ENCODE measurements around the gene PSMD14. TPM values are rescaled to one million over a fixed set of nuclear protein-coding genes. Genes with fewer than 3 reads are reported as not detected.

Gene PSMD14
- total and polyA plus RNA-seq, 3 experiments from 2014 or later = 53.8 to 106 (median 100) TPM

GRCh38 chr2:161388146-161388779 lies 80.0 kb downstream of the PSMD14 start:
- H3K36me3 ChIP-seq (ENCODE audit: insufficient read depth, low read length) = peaks cover 4% of the 10 kb centered on the region
- H3K27me3 Mint-ChIP-seq = no peaks in the 10 kb centered on the region
- H3K4me1 ChIP-seq (ENCODE audit: insufficient read depth, low read length) = peaks cover 5% of the 10 kb centered on the region
- DNase-seq = no peak
- CTCF ChIA-PET = no interaction called here
- no peak overlapping the region for H3K27ac Mint-ChIP-seq
- peaks cover 6 to 22% (median 19%) of the 10 kb centered on the region in 3 donors for H3K4me1 Mint-ChIP-seq
- H3K9me3 ChIP-seq (ENCODE audit: low read length) = no peaks in the 10 kb centered on the region
- no peak overlapping the region for H3K4me3 Mint-ChIP-seq
- no peaks in the 10 kb centered on the region for H3K27me3 ChIP-seq (ENCODE audit: insufficient read depth, low read length, poor library complexity, severe bottlenecking)
- no peak overlapping the region for H3K27ac ChIP-seq (ENCODE audit: low read depth, low read length)
- POLR2A ChIA-PET = no interaction called here
- H3K4me3 ChIP-seq (ENCODE audit: low read length) = no peak overlapping the region
- H3K36me3 Mint-ChIP-seq = peaks cover 12 to 38% (median 19%) of the 10 kb centered on the region in 3 donors
- no peaks in the 10 kb centered on the region for H3K9me3 Mint-ChIP-seq

DNA sequence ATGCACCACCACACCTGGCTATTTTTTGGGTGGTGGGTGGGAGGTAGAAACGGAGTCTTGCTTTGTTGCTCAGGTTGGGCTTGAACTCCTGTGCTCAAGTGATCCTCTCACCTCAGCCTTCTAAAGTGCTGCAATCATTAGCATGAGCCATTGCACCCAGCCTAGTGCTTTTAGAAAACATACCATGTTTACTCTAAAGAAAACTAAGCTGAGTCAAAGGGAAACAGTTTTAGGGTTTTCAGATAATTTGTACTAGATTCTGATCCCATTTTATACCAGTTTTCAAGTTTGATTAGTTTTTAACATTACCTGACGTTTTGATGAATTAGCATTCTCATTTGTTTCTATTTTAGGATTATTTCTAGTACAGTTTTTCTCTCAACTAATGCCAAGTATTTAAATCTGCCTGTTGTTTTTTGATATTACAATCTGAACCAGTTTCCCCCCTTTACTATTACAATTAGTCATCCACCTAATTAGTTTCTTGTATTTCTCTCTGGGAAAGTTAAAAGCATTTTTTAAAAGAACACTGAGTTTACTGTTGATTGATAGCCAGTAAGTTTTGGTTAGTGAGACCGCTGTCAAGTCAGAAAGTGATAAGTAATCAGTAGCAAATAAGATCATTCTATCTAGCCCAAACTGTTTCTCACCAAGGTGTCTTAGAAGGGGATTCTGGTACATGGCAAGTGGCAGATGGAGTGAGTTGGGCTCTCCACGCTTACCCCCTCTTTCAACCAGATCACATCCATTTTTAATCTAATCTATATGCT lies 83.7 kb downstream of the PSMD14 start:
- ChIA-PET POLR2A (no interaction called here), CTCF (no interaction called here)
- H3K27ac ChIP-seq (ENCODE audit: low read depth, low read length) = no peak overlapping the region
- H3K36me3 ChIP-seq (ENCODE audit: insufficient read depth, low read length) = peaks cover 12% of the 10 kb centered on the region
- H3K4me3 ChIP-seq (ENCODE audit: low read length) = no peak overlapping the region
- DNase-seq = no peak
- no peaks in the 10 kb centered on the region for H3K9me3 ChIP-seq (ENCODE audit: low read length)
- H3K27ac Mint-ChIP-seq = no peak overlapping the region
- no peaks in the 10 kb centered on the region for H3K9me3 Mint-ChIP-seq
- no peaks in the 10 kb centered on the region for H3K27me3 Mint-ChIP-seq
- no peaks in the 10 kb centered on the region for H3K4me1 ChIP-seq (ENCODE audit: insufficient read depth, low read length)
- no peaks in the 10 kb centered on the region for H3K27me3 ChIP-seq (ENCODE audit: insufficient read depth, low read length, poor library complexity, severe bottlenecking)
- H3K4me3 Mint-ChIP-seq = no peak overlapping the region
- H3K36me3 Mint-ChIP-seq = peaks cover 26 to 50% (median 36%) of the 10 kb centered on the region in 3 donors
- H3K4me1 Mint-ChIP-seq = peaks cover 0 to 3% (median 0%) of the 10 kb centered on the region in 3 donors

DNA sequence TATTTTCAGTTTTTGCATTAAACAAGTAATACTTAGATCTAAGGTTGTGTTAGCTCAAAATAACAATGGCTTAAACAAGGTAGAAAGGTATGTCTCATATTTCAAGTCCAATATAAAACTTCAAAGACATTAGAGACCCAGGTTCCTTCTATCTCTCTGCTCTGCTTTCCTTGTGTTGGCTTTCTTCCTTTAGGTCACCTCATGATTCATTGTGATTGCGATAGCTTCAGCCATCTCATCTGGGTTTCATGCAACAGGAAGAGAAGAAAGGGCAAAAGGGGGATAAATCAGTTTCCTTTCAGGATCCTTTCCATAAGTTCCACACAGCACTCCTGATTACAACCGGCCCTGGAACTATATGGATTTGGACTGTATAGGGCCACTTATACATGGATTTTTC lies 91.9 kb downstream of the PSMD14 start:
- Histone ChIP-seq H3K9me3 (ENCODE audit: low read length) (no peaks in the 10 kb centered on the region), H3K4me3 (ENCODE audit: low read length) (no peak overlapping the region), H3K27ac (ENCODE audit: low read depth, low read length) (no peak overlapping the region), H3K27me3 (ENCODE audit: insufficient read depth, low read length, poor library complexity, severe bottlenecking) (no peaks in the 10 kb centered on the region), H3K36me3 (ENCODE audit: insufficient read depth, low read length) (peaks cover 8% of the 10 kb centered on the region), H3K4me1 (ENCODE audit: insufficient read depth, low read length) (no peaks in the 10 kb centered on the region)
- Mint-ChIP-seq H3K4me3 (no peak overlapping the region), H3K27ac (peak overlapping the region in 1 of 8 donors; percentile 38), H3K36me3 (peaks cover 24 to 44% (median 33%) of the 10 kb centered on the region in 3 donors), H3K9me3 (no peaks in the 10 kb centered on the region), H3K4me1 (no peaks in the 10 kb centered on the region), H3K27me3 (no peaks in the 10 kb centered on the region)
- POLR2A ChIA-PET = no interaction called here
- CTCF ChIA-PET = interaction anchor here (1.5 kb wide), 1 partner anchor 16 kb away, joined by 4 read pairs; the partner anchor contains the start of gene TBR1
- no peak for DNase-seq

DNA sequence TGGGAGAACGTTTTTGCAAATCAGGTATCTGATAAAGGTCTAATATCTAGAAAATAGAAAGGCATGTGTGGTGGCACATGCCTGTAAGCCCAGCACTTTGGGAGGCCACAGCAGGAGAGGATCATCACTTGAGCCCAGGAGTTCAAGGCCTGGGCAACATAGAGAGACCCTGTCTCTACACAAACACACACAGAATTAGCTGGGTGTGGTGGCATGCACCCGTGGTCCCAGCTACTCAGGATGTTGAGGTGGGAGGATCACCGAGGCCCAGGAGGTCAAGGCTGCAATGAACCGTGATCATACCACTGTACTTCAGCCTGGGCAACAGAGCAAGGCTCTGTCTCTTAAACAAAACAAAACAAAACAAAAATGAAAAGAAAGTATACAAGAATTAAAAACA lies 94.1 kb downstream of the PSMD14 start:
- ChIA-PET POLR2A (no interaction called here), CTCF (no interaction called here)
- no peak overlapping the region for H3K4me3 Mint-ChIP-seq
- H3K27me3 ChIP-seq (ENCODE audit: insufficient read depth, low read length, poor library complexity, severe bottlenecking) = no peaks in the 10 kb centered on the region
- no peaks in the 10 kb centered on the region for H3K4me1 Mint-ChIP-seq
- no peaks in the 10 kb centered on the region for H3K4me1 ChIP-seq (ENCODE audit: insufficient read depth, low read length)
- no peak overlapping the region for H3K27ac Mint-ChIP-seq
- H3K9me3 Mint-ChIP-seq = no peaks in the 10 kb centered on the region
- peaks cover 14 to 27% (median 15%) of the 10 kb centered on the region in 3 donors for H3K36me3 Mint-ChIP-seq
- no peaks in the 10 kb centered on the region for H3K27me3 Mint-ChIP-seq
- H3K27ac ChIP-seq (ENCODE audit: low read depth, low read length) = no peak overlapping the region
- no peak overlapping the region for H3K4me3 ChIP-seq (ENCODE audit: low read length)
- no peaks in the 10 kb centered on the region for H3K9me3 ChIP-seq (ENCODE audit: low read length)
- no peak for DNase-seq
- H3K36me3 ChIP-seq (ENCODE audit: insufficient read depth, low read length) = no peaks in the 10 kb centered on the region

GRCh38 chr2:161406316-161406715 lies 98.1 kb downstream of the PSMD14 start:
- ChIA-PET POLR2A (no interaction called here), CTCF (no interaction called here)
- no peaks in the 10 kb centered on the region for H3K27me3 Mint-ChIP-seq
- Histone ChIP-seq H3K9me3 (ENCODE audit: low read length) (no peaks in the 10 kb centered on the region), H3K4me1 (ENCODE audit: insufficient read depth, low read length) (no peaks in the 10 kb centered on the region), H3K4me3 (ENCODE audit: low read length) (no peak overlapping the region), H3K36me3 (ENCODE audit: insufficient read depth, low read length) (no peaks in the 10 kb centered on the region), H3K27ac (ENCODE audit: low read depth, low read length) (no peak overlapping the region), H3K27me3 (ENCODE audit: insufficient read depth, low read length, poor library complexity, severe bottlenecking) (no peaks in the 10 kb centered on the region)
- no peak for DNase-seq
- H3K27ac Mint-ChIP-seq = no peak overlapping the region
- no peak overlapping the region for H3K4me3 Mint-ChIP-seq
- H3K4me1 Mint-ChIP-seq = no peaks in the 10 kb centered on the region
- H3K36me3 Mint-ChIP-seq = peaks cover 10 to 17% (median 16%) of the 10 kb centered on the region in 3 donors
- no peaks in the 10 kb centered on the region for H3K9me3 Mint-ChIP-seq

DNA sequence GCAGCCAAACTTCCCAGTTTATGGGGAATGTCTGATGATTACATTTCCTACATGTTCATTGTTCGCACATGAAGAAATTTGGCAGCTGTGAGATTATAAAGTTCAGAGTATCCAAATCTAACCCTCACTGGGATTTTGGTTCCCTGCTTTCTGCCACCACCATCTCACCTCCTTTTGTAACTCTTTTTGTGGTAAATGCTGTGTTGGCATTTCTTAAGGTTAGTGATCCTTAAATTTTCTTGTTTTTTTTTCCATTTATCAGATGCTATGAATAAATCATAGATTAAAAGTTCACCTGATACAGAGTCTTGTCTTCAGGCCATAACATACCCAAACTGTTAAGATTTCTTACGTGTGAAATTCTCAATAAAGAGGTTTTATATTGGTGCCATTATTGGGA lies 99.4 kb downstream of the PSMD14 start:
- ChIA-PET POLR2A (no interaction called here), CTCF (no interaction called here)
- Mint-ChIP-seq H3K27ac (no peak overlapping the region), H3K9me3 (no peaks in the 10 kb centered on the region), H3K4me3 (no peak overlapping the region), H3K36me3 (peaks cover 11 to 13% (median 12%) of the 10 kb centered on the region in 3 donors), H3K4me1 (no peaks in the 10 kb centered on the region), H3K27me3 (no peaks in the 10 kb centered on the region)
- no peaks in the 10 kb centered on the region for H3K27me3 ChIP-seq (ENCODE audit: insufficient read depth, low read length, poor library complexity, severe bottlenecking)
- H3K9me3 ChIP-seq (ENCODE audit: low read length) = no peaks in the 10 kb centered on the region
- DNase-seq = no peak
- H3K27ac ChIP-seq (ENCODE audit: low read depth, low read length) = no peak overlapping the region
- H3K36me3 ChIP-seq (ENCODE audit: insufficient read depth, low read length) = no peaks in the 10 kb centered on the region
- H3K4me3 ChIP-seq (ENCODE audit: low read length) = no peak overlapping the region
- no peaks in the 10 kb centered on the region for H3K4me1 ChIP-seq (ENCODE audit: insufficient read depth, low read length)

DNA sequence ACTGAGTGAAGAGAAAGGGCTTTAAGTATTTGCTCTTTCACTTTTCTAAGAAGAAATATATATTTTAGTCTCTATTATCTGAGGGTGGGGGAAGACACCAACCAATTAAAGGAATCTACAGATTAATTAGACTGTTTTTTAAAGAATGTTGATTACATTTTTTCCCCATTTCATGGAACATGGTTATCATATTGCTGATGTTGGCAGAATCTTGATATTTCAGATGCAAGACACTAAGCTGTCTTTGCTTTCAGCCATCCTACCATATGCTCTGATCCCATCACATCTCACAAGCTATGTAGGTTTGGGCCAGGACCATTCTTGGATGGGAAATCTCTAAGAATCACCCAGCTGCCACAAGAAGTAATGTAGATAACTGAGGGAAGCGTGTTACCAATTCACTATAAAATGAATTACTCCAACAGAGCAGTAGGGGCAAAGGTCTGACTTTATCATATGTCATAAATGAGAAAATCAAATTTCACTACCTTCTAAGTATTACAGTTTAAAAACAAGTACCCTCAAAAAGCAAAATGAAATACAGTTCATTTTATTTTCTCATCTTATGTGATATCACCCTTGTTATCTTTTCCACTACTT lies 101.2 kb downstream of the PSMD14 start:
- ChIA-PET POLR2A (no interaction called here), CTCF (no interaction called here)
- no peaks in the 10 kb centered on the region for H3K36me3 ChIP-seq (ENCODE audit: insufficient read depth, low read length)
- no peak for DNase-seq
- H3K9me3 Mint-ChIP-seq = no peaks in the 10 kb centered on the region
- H3K27ac ChIP-seq (ENCODE audit: low read depth, low read length) = no peak overlapping the region
- H3K4me3 Mint-ChIP-seq = no peak overlapping the region
- H3K27me3 ChIP-seq (ENCODE audit: insufficient read depth, low read length, poor library complexity, severe bottlenecking) = no peaks in the 10 kb centered on the region
- peaks cover 3 to 8% of the 10 kb centered on the region in 2 donors for H3K27me3 Mint-ChIP-seq
- no peak overlapping the region for H3K4me3 ChIP-seq (ENCODE audit: low read length)
- no peaks in the 10 kb centered on the region for H3K9me3 ChIP-seq (ENCODE audit: low read length)
- H3K4me1 Mint-ChIP-seq = peaks cover 4 to 8% (median 5%) of the 10 kb centered on the region in 3 donors
- H3K27ac Mint-ChIP-seq = no peak overlapping the region
- peaks cover 8 to 11% (median 8%) of the 10 kb centered on the region in 3 donors for H3K36me3 Mint-ChIP-seq
- H3K4me1 ChIP-seq (ENCODE audit: insufficient read depth, low read length) = no peaks in the 10 kb centered on the region

DNA sequence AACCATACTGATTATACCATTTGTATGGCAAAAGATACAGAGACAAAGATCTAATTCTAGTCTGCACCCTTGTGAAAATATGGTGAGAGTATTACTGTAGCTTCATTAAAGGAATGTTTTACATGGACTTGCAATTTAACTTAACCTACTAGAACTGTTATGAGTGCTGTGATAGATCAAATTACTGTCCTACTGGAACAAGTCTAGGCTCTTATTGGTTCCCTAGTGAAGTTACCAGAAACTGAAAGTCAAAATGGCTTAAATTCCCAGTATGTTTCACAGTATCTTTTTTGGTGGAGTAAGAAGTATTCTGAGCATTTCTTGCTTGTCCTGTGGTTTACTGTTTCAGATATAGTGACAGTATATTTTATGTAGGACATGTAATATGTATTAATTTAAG lies 104.1 kb downstream of the PSMD14 start:
- CTCF ChIA-PET = no interaction called here
- H3K4me3 Mint-ChIP-seq = no peak overlapping the region
- H3K36me3 ChIP-seq (ENCODE audit: insufficient read depth, low read length) = no peaks in the 10 kb centered on the region
- peaks cover 28 to 34% of the 10 kb centered on the region in 2 donors for H3K27me3 Mint-ChIP-seq
- POLR2A ChIA-PET = no interaction called here
- H3K4me3 ChIP-seq (ENCODE audit: low read length) = no peak overlapping the region
- H3K36me3 Mint-ChIP-seq = peaks cover 8 to 11% (median 8%) of the 10 kb centered on the region in 3 donors
- H3K27ac Mint-ChIP-seq = no peak overlapping the region
- no peak overlapping the region for H3K27ac ChIP-seq (ENCODE audit: low read depth, low read length)
- DNase-seq = no peak
- H3K27me3 ChIP-seq (ENCODE audit: insufficient read depth, low read length, poor library complexity, severe bottlenecking) = peaks cover 22% of the 10 kb centered on the region
- peaks cover 26 to 34% (median 32%) of the 10 kb centered on the region in 3 donors for H3K4me1 Mint-ChIP-seq
- H3K9me3 ChIP-seq (ENCODE audit: low read length) = no peaks in the 10 kb centered on the region
- peaks cover 27% of the 10 kb centered on the region for H3K4me1 ChIP-seq (ENCODE audit: insufficient read depth, low read length)
- peaks cover 0 to 3% (median 0%) of the 10 kb centered on the region in 5 donors for H3K9me3 Mint-ChIP-seq

Data from CD8-positive, alpha-beta memory T cell (primary cell).